Fibroblast of mammary gland (primary cell): ENCODE results near the gene ACOXL.

Source experiments
- DNase-seq: peaks from one replicate; pipeline ENCODE4 v3.0.0-alpha.2; 2010; ENCODE audit warnings: low read depth
- H3K4me3 ChIP-seq: 2 replicates; pipeline ENCODE4 v1.5.1; 2011; ENCODE audit warnings: low read depth, mild to moderate bottlenecking, low read length, moderate library complexity; ENCODE audit not compliant: control insufficient read depth
- TF ChIP-seq, protein P1 (sequence below): conservative IDR thresholded peaks from 2 replicates; pipeline ENCODE4 v1.5.1; 2011; ENCODE audit warnings: low read depth, low read length, inconsistent platforms; ENCODE audit not compliant: control insufficient read depth, insufficient read depth

The ACOXL gene

DNA sequence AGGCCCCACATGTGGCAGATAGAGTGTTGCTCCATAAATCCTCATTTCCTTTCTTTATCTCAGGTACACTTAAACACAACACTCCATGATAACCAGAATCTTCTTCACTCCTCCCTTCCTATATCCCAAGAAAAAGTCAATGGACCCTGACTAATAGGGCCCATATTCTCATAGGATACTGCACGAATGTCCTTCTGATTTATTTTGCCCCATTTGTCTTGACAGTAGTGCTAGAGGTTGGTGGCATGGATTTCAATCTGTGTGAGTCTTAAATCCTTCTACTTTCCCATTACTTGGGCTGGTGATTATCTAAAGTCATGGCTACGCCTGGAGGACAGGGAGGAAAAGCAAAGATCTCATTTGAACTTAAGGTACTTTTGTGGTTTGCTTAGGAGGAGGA, 156.0 kb downstream of the ACOXL start:
- DNase-seq: no peak
- TF ChIP-seq, protein P1, sequence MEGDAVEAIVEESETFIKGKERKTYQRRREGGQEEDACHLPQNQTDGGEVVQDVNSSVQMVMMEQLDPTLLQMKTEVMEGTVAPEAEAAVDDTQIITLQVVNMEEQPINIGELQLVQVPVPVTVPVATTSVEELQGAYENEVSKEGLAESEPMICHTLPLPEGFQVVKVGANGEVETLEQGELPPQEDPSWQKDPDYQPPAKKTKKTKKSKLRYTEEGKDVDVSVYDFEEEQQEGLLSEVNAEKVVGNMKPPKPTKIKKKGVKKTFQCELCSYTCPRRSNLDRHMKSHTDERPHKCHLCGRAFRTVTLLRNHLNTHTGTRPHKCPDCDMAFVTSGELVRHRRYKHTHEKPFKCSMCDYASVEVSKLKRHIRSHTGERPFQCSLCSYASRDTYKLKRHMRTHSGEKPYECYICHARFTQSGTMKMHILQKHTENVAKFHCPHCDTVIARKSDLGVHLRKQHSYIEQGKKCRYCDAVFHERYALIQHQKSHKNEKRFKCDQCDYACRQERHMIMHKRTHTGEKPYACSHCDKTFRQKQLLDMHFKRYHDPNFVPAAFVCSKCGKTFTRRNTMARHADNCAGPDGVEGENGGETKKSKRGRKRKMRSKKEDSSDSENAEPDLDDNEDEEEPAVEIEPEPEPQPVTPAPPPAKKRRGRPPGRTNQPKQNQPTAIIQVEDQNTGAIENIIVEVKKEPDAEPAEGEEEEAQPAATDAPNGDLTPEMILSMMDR: no peak
- no peak overlapping the region for H3K4me3 ChIP-seq

DNA sequence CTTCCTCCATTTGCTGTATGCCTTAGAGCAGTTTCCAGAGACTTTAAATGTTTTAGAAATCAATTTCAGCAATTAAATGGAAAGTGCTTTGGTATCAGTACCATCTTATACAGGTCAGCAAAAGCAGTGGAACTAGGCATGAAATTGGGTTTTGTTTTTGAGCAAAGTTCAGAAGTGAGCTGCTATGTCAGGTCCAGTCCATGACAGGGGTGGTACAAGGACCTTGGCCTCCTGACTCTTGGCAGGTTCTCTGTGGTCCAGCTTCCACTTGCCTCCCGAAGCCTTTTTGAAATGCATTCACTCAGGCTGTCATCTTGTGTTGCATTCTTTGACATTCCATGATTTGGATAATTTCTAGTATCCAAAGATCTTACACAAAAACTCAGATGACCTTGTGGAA, 159.3 kb downstream of the ACOXL start:
- H3K4me3 ChIP-seq: no peak overlapping the region
- TF ChIP-seq, protein P1: no peak
- DNase-seq: no peak

DNA sequence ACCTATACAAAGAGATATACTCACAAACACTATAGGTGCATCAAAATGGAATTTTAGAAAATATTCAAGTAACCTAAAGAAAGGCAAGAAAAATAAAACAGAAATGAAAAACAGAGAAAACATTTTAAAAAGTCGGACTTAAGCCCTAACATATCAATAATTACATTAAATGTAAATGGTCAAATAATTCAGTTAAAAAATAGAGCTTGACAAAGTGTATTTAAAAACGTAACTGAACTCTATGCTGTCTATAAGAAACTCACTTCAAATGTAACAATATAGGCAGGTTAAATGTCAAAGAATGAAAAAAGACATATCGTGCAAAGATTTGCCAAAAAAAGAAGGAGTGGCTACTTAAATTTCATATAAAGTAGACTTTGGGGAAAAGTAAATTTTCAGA, 163.9 kb downstream of the ACOXL start:
- H3K4me3 ChIP-seq: no peak overlapping the region
- TF ChIP-seq, protein P1: no peak
- no peak for DNase-seq

DNA sequence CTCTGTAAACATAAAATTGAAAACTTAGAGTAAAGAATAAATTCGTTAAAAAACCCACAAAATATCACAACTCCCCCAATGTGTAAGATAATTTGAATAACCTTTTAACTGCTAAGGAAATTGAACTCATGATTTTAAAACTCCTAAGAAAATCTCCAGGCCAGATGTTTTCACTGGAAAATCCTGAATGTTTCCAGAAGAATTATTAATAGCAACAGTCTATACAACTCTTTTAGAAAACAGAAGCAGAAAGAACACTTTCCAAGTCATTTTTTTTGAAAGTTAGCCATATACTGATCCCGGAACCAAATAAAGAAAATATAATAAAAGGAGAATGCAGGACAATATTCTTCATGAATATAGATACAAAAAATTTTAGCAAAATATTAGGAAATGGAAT, 165.6 kb downstream of the ACOXL start:
- no peak for DNase-seq
- TF ChIP-seq, protein P1: no peak
- H3K4me3 ChIP-seq: no peak overlapping the region

DNA sequence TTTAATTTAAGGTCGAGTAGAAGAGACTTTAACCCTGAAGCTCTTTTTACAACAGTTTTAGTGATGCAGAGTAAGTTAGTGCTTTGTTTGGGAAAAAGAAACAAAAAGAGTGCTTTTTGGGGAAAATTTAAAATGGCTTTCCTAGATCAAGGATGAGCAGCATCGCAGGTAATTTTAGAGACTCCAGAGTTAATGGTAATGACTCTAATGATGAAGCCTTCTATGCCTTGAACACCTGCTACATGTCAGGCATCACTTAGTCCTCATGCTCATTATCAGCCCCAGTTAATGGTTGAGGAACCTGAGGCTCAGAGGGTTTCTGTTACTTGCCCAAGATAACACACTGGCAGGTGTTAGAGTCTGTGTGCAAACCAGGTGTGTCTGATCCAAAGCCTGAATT, 167.8 kb downstream of the ACOXL start:
- H3K4me3 ChIP-seq: no peak overlapping the region
- TF ChIP-seq, protein P1: no peak
- DNase-seq: no peak

DNA sequence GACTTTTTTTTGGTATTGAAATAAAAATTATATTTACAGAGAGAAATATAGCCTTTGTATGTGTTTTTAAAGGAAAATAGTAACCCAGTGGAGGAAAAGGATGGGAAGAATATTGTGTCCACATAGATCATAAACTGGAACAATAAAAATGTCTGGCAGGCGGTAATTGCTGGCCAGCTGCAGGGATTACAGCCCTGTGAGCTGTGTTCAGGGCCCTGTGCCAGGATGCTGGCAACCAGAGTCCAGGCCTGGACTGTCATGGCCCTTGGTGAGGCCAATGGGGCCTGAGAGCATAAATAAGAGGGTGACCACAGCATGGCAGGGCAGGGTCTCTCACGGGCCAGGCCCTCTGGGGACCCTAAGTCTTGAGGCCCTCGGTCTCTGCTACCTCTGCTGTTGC, 171.2 kb downstream of the ACOXL start:
- DNase-seq: no peak
- TF ChIP-seq, protein P1: no peak
- H3K4me3 ChIP-seq: no peak overlapping the region

DNA sequence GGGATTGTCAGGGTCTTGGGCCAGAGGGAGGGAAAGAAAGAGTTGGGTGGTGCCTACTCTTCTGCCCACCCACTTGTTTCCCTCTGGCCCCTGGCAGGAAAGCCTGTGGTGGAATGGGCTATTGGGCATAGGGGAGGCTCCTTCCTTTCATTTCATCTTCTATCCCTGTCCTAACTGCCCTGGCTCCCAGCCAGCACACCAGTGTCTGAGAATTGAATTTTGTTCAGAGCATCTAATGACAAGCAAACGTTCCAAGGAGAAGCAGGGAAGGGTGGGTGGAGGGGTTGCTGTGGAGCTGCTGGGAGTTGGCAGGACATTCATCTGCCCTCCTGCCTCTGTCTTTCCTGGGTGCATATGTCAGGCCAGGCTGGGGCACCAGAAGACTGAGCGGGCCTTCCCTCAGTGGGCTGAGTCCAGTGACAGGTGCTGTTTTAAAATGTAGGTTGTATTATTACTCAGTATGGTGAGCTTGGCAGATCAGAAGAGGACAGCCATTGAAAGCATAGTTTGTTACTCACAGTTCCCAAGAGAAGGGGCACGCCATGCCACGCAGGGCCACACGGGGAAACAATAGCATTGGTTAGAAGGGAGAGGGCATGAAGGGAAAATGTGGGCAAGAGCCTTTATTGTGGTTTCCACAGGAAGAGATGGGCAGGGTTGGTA, 171.9 kb downstream of the ACOXL start:
- no peak overlapping the region for H3K4me3 ChIP-seq
- TF ChIP-seq, protein P1: no peak

More for the DNA sequence above, 171.9 kb downstream of the ACOXL start:
- DNase-seq: no peak
